Subcutaneous adipose tissue (tissue), 4 donors: ENCODE data around the gene ULBP1. TPM values are rescaled to one million over a fixed set of nuclear protein-coding genes. Genes with fewer than 3 reads are reported as not detected.

Experiments used
- CTCF ChIP-seq: fragments of 450-650 bp; IDR thresholded peaks from one replicate; pipeline ENCODE4 v1.5.1; 2016; ENCODE audit warnings: low read depth, mild to moderate bottlenecking, control low read depth, antibody characterized with exemption, moderate library complexity
- total RNA-seq, 4 donors: library from RNA; depleted of rRNA; stranded (reverse); fragments of >200 nt; gene quantifications; one replicate each; pipeline ENCODE4 v1.1.0, GENCODE V29; 2016

The ULBP1 gene
- total RNA-seq, 4 donors from 2014 or later = 0.34 TPM; not detected in 3

GRCh38 chr6:149962461-149963211, 1.1 kb upstream of the ULBP1 start:
- TF ChIP-seq CTCF = no peak

- no peak for TF ChIP-seq CTCF
These were observed 606 bp upstream of the ULBP1 start for GRCh38 chr6:149963212-149963461.

GRCh38 chr6:149964308-149965193, 808 bp downstream of the ULBP1 start:
- no peak for TF ChIP-seq CTCF

- TF ChIP-seq CTCF = no peak
These were observed 1.7 kb downstream of the ULBP1 start for GRCh38 chr6:149965194-149966020.

GRCh38 chr6:149967591-149967990, 3.8 kb downstream of the ULBP1 start:
- no peak for TF ChIP-seq CTCF

- no peak for TF ChIP-seq CTCF
These were observed 5.9 kb downstream of the ULBP1 start for GRCh38 chr6:149969635-149970034.

- TF ChIP-seq CTCF = no peak
These were observed 11.1 kb downstream of the ULBP1 start for GRCh38 chr6:149974825-149975224.
